Superior temporal gyrus (tissue), 1 donor: ENCODE results near the gene PCSK9.
"Not testable (repeated sequence)": the region's sequence is repeated elsewhere in the genome, so short reads cannot be mapped to it uniquely, and the experiment has no call there.

ENCODE experiments used
- DNase-seq: peaks from one replicate; pipeline ENCODE4 v3.0.0-alpha.2; 2016; ENCODE audit errors: extremely low spot score

Gene PCSK9

DNA sequence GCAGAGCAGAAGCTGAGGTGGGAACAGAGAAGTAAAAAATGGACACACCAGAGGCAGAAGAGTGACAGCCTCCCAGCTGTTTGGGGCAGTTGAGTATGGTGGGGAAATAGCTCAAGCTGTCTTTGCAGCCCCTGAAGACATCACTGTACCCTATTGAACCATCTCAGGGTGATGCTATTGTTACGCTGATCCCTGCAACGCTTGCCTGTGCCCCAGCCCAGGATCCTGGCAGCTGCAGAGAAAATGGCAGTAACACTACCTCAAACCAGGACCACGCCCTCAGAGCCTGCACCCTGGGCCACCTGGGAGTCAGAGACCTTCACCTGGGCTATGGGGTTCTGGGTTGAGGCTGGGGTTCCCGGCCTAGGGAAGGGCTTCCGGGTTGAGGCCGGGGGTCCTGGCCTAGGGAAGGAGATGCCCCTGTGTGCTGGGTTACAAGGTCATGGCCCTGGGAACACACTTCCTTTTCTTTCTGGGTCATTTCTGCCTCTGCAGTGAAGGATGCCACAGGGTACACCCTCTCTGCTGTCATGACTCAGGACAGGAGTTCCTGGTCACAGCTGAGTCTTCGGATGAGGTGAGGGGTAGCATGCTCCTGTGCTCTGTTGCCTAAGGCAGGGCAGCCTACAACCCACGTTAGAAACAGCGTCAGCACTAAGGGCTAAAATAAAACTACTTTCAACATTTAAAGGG is 29.0 kb upstream of the PCSK9 start:
- no peak for DNase-seq

- no peak for DNase-seq
Observed at GRCh38 chr1:55010887-55011217, 28.5 kb upstream of the PCSK9 start.

DNA sequence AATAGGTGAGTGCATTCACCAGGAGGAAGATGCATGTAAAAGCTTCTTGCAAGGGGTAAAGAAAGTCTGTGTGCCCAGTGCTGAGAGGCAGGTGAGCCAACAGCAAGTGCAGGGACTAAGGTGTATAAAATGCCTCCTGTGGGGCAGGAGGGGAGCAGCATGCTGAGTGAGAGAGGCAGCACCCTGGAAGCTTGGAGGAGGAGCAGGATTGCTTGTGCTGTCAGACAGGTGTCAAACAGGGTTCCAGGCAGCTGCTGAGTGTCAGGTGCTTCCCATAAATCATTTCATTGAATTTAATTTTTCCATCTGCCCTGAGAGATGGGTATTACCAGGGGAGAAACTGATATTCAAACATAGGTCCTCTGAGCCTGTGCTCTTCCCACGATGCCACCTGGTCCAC is 26.7 kb upstream of the PCSK9 start:
- DNase-seq: no peak

- no peak for DNase-seq
Observed at GRCh38 chr1:55015123-55015522, 24.2 kb upstream of the PCSK9 start.

DNA sequence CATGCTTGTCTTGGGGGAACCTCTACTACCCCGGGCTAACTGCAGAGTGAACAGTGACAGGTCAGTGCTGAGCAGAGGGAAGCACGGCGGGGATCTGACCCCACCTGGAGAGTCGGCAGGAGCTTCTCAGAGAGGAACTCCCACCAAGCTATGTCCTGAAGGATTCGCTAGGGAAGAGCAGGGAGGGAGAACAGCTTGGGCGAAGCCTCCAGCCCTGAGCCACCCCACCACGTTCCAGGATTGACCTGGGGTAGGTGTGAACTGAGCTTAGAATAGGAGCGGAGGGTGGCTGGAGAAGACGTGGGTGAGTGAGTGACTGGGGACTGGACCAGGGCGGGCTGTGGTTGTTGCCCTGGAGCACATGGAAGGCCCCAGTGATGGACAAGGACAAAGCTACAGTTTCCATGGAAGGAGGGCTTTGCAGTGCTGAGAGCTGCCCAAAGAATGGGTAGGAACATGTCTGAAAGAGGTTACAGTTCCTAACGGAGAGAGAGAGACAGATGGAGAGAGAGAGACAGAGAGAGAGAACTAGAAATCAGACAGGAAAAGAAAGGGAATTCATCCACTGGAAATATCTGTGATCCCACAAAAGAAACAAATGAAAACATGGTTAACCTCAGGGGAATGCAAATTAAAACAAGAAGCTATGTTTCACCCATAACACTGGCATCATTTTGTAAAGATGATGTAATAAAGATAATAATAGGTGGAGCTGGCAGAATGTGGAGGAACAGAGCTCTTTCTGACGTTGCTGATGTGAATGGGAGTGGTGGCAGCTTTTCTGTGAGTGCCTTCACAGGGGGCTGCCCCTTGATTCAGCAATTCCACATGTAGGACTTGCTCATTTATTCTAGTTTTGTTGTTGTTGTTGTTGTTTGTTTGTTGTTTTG is 23.4 kb upstream of the PCSK9 start:
- DNase-seq: no peak

- DNase-seq: no peak
Observed at GRCh38 chr1:55018395-55018794, 21.0 kb upstream of the PCSK9 start.

DNA sequence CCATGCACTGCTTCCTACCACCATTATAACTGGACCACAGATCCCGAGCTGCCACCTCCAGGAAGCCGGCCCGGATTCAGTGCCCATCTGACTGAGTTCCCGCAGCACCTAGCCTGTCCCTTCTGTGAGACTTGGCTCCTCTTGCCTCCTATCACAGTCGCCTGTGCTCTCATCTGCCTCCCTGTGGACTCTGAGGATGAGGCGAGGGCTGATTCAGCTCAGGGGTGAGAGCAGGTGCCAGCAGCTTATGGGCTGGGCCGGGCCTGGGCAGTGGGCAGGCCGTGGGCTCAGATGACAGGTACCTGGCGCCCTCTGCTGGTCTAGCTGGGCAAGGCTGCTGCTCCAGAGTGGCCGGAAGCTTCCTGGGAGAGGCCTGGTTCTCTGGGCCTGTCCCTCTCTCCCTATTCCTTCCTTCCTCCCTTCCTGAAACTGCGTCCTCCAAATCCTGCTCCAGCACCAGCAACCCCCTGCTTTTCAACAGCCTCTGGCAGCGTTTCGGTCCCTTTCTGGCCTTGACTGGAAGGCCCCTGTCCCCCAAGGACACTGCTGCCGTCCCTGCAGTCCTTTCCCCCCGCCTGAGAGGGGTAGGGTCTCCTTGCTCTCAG is 17.3 kb upstream of the PCSK9 start:
- peak; percentile 71 for DNase-seq

DNA sequence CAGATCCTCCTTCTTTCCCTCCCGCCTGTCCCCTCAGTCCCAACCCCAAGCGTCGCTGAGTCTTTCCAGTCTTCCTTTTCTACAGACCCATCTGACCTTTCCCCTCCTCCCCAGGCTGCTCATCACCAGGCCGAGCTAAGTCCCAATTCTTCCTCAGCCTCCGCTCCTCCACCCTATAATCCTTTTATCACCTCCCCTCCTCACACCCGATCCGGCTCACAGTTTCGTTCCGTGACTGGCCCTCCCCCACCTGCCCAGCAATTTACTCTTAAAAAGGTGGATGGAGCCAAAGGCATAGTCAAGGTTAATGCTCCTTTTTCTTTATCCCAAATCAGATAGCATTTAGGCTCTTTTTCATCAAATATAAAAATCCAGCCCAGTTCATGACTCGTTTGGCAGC is 15.2 kb upstream of the PCSK9 start:
- not testable (repeated sequence) for DNase-seq

DNA sequence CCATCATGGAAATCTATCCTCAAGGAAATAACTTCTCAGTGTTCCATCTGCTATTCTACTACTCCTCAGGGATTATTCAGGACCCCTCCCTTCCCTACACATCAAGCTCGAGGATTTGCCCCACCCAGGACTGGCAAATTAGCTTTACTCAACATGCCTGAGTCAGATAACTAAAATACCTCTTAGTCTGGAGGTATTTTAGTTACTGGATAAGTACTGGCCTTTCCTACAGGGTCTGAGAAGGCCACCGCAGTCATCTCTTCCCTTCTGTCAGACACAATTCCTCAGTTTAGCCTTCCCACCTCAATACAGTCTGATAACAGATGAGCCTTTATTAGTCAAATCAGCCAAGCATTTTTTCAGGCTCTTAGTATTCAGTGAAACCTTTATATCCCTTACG is 12.7 kb upstream of the PCSK9 start:
- not testable (repeated sequence) for DNase-seq

- DNase-seq: not testable (repeated sequence)
Observed at GRCh38 chr1:55031098-55031497, 8.2 kb upstream of the PCSK9 start.

- no peak for DNase-seq
Observed at GRCh38 chr1:55033265-55033614, 6.1 kb upstream of the PCSK9 start.

DNA sequence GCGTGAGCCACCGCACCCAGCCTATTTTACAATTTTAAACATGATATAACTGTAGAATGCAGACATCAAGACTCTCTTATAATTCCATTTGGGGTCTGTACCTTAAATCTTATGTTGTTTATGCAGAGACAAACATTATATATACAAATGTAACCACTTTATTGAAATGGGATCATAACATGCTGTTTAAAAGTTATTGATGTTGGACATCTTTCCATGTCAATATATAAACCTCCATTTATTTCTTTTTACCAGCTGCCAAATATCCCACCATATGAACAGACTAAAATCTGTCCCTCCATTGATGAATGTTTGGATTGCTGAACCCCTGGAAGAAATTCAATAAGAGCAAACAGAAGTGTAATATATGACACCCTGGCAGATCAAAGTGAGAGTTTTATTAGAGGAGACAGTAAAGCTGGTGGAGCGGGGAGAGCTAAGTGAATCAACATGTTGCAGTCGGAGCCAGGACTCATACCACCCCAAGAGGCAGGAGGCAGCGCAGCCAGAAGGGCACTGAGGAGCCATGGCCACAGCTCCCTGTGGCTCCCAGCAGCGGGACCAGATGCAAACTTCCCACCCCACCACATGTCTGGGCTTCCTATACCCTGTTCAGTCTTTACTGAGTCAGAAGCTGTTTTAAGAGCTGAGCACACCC is 4.7 kb upstream of the PCSK9 start:
- no peak for DNase-seq

DNA sequence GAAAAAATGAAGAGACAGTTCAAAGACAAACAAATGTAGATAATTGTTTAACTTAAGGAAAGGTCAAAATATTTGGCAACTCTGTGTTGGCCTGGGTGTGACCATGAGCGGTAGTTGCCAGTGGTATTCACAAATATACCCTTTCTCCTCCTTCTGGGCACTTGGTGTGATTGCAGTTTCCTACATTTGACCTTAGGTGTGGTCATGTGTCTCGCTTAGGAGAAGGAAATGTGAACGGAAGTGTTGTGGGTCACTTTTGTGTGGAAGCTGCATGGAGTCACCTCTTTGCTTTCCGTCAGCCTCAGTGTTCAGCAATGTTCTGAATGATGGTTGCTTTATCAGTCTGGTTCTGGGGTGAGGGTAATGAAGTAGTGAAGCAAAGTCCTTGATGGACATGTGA is 3.4 kb upstream of the PCSK9 start:
- no peak for DNase-seq

DNA sequence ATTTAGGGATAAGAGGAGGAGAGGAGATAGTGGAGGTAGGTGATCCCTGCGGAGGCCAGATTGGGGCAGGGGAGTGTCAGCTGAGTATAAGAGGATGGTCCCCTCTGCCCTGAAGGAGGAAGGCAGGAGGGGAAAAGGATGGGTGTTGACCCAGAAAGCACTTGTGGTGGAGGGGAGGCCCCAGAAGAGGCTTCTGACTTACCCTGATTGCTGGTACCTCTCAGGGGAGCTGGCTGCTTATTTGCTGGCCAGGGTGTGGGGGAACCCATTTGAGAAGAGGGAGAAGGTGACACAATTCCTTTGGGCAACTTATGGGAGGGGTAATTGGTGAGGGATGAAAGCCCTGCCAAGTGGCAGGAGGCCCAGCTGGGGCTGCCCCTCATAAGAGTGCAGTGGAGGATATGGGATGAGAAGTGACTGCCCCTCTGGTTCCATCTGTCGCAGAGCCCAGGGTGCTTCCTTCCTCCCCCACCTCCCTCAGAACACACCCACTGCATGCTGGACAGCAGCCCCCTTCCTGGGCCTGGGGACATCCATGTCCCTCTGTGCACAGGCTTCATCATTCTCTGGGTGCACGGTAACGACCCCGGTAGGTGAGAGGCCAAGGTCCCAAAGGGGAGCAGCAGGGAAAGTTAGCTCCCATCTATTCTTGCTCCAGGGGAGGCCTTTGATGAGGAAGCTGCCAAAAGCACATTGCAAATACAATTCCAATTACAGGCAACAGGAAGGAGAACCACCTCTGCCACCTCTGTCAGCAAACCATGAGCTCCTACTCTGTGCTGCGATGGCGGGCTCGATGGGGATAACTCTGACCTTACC is 1.4 kb upstream of the PCSK9 start:
- no peak for DNase-seq

GRCh38 chr1:55038552-55038838 is 853 bp upstream of the PCSK9 start:
- DNase-seq: no peak

DNA sequence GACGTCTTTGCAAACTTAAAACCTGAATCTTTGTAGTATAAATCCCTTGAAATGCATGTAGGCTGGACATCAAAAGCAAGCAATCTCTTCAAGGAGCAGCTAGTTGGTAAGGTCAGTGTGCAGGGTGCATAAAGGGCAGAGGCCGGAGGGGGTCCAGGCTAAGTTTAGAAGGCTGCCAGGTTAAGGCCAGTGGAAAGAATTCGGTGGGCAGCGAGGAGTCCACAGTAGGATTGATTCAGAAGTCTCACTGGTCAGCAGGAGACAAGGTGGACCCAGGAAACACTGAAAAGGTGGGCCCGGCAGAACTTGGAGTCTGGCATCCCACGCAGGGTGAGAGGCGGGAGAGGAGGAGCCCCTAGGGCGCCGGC is 390 bp upstream of the PCSK9 start:
- DNase-seq: no peak

- DNase-seq: no peak
Observed at GRCh38 chr1:55040083-55040932, 960 bp downstream of the PCSK9 start.

GRCh38 chr1:55040933-55041494 is 1.7 kb downstream of the PCSK9 start:
- no peak for DNase-seq

GRCh38 chr1:55041613-55042012 is 2.3 kb downstream of the PCSK9 start:
- no peak for DNase-seq

DNA sequence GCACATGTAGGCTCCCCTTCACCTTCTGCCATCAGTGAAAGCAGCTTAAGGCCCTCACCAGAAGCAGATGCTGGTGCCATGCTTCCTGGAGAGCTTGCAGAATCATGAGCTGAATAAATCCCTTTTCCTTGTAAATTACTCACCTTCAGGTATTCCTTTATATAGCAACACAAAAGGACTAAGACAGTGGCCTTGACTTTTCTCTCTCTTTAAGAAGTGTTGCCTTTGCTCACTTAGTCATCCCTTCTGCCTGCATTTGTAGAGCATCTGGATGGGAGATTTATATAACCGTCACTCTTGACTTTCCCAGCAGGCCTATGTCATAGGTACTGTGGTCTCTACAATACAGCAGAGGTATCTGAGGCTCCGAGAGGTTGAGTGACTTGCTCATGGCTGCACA is 3.7 kb downstream of the PCSK9 start:
- no peak for DNase-seq

- no peak for DNase-seq
Observed at GRCh38 chr1:55043726-55044125, 4.4 kb downstream of the PCSK9 start.
